WTC11 (cell line): ENCODE data around the gene CDCA4. TPM values are rescaled to one million over a fixed set of nuclear protein-coding genes. Genes with fewer than 3 reads are reported as not detected.

Source experiments
- ATAC-seq: fragments of 200-7000 bp; cut with Tn5 transposase; 2 replicates; pipeline ENCODE4 v1.10.0; 2021; ENCODE audit warnings: mild to moderate bottlenecking, moderate library complexity
- CTCF ChIA-PET: fragments of 300-600 bp; sonication (Branson Sonifier 250); formaldehyde crosslinking; loops from one replicate; lab custom pipeline; 2021; ENCODE audit warnings: antibody characterized with exemption; lab: Charles Lee
- POLR2A ChIA-PET: fragments of 350-600 bp; sonication (Branson Sonifier 250); formaldehyde crosslinking; loops from one replicate; lab custom pipeline; 2021; ENCODE audit warnings: antibody characterized with exemption; lab: Charles Lee
- DNase-seq: peaks from one replicate; pipeline ENCODE4 v3.0.0; 2021; ENCODE audit warnings: low spot score
- H3K27ac Mint-ChIP-seq: 2 replicates; pipeline ENCODE4 v1.8.0; 2021; ENCODE audit warnings: mixed read lengths
- H3K27me3 Mint-ChIP-seq: 2 replicates; pipeline ENCODE4 v1.8.0; 2021; ENCODE audit warnings: low read depth, mild to moderate bottlenecking, moderate library complexity, mixed read lengths
- H3K36me3 Mint-ChIP-seq: 2 replicates; pipeline ENCODE4 v1.8.0; 2021; ENCODE audit warnings: mixed read lengths
- H3K4me1 Mint-ChIP-seq: 2 replicates; pipeline ENCODE4 v1.8.0; 2022; ENCODE audit warnings: mixed read lengths
- H3K4me3 Mint-ChIP-seq: 2 replicates; pipeline ENCODE4 v1.8.0; 2021; ENCODE audit warnings: mild to moderate bottlenecking, moderate library complexity, mixed read lengths
- H3K9me3 Mint-ChIP-seq: 2 replicates; pipeline ENCODE4 v1.8.0; 2021; ENCODE audit warnings: mixed read lengths
- CBFB ChIP-seq: sonication (generic); formaldehyde crosslinking; IDR thresholded peaks from 2 replicates; pipeline ENCODE4 v1.8.1; 2022; ENCODE audit warnings: mild to moderate bottlenecking, low read depth, missing genetic modification reagents
- CREB1 ChIP-seq: sonication (generic); formaldehyde crosslinking; IDR thresholded peaks from 2 replicates; pipeline ENCODE4 v1.8.0; 2023; ENCODE audit warnings: mild to moderate bottlenecking, missing genetic modification reagents
- FOXJ3 ChIP-seq: sonication (generic); formaldehyde crosslinking; IDR thresholded peaks from 2 replicates; pipeline ENCODE4 v1.9.0; 2021; ENCODE audit warnings: missing genetic modification reagents, mild to moderate bottlenecking, borderline replicate concordance
- KAT7 ChIP-seq: sonication (generic); formaldehyde crosslinking; IDR thresholded peaks from 2 replicates; pipeline ENCODE4 v1.8.1; 2023; ENCODE audit warnings: missing genetic modification reagents, mild to moderate bottlenecking, borderline replicate concordance
- NFATC4 ChIP-seq: fragments of 250-450 bp; sonication (Bioruptor Pico); IDR thresholded peaks from 2 replicates; pipeline ENCODE4 v1.9.0; 2021; ENCODE audit warnings: mild to moderate bottlenecking
- OVOL2 ChIP-seq: fragments of 250-450 bp; sonication (Bioruptor Pico); IDR thresholded peaks from 2 replicates; pipeline ENCODE4 v1.9.0; 2021; ENCODE audit warnings: mild to moderate bottlenecking, borderline replicate concordance
- TCF7 ChIP-seq: sonication (generic); formaldehyde crosslinking; IDR thresholded peaks from 2 replicates; pipeline ENCODE4 v1.8.0; 2022; ENCODE audit warnings: mild to moderate bottlenecking, low read depth, missing genetic modification reagents, moderate library complexity
- ZNF232 ChIP-seq: sonication (generic); formaldehyde crosslinking; IDR thresholded peaks from 2 replicates; pipeline ENCODE4 v1.8.0; 2022; ENCODE audit warnings: mild to moderate bottlenecking, missing genetic modification reagents
- total RNA-seq: library from RNA; stranded (reverse); gene quantifications from 3 replicates; pipeline ENCODE4 v1.2.3, GENCODE V29; 2021
- TF ChIP-seq, protein P1 (sequence below): sonication (generic); formaldehyde crosslinking; IDR thresholded peaks from 2 replicates; pipeline ENCODE4 v1.8.1; 2023; ENCODE audit warnings: mild to moderate bottlenecking, missing genetic modification reagents, borderline replicate concordance
- TF ChIP-seq, protein P2 (sequence below): fragments of 250-450 bp; sonication (Bioruptor Pico); conservative IDR thresholded peaks from 2 replicates; pipeline ENCODE4 v1.9.0; 2021; ENCODE audit warnings: mild to moderate bottlenecking
- TF ChIP-seq, protein P3 (sequence below): fragments of 250-450 bp; sonication (Bioruptor Pico); IDR thresholded peaks from 2 replicates; pipeline ENCODE4 v1.9.0; 2021; ENCODE audit warnings: mild to moderate bottlenecking
- TF ChIP-seq, protein P4 (sequence below): sonication (generic); formaldehyde crosslinking; IDR thresholded peaks from 2 replicates; pipeline ENCODE4 v1.8.0; 2022; ENCODE audit warnings: mild to moderate bottlenecking, missing genetic modification reagents
- TF ChIP-seq, protein P5 (sequence below): sonication (generic); formaldehyde crosslinking; IDR thresholded peaks from 2 replicates; pipeline ENCODE4 v1.8.0; 2022; ENCODE audit warnings: mild to moderate bottlenecking, missing genetic modification reagents
- TF ChIP-seq, protein P6 (sequence below): fragments of 250-450 bp; sonication (Bioruptor Pico); IDR thresholded peaks from 2 replicates; pipeline ENCODE4 v1.9.0; 2021; ENCODE audit warnings: mild to moderate bottlenecking

CDCA4 gene
- total RNA-seq, 1 experiment from 2014 or later: 63.3 TPM

DNA sequence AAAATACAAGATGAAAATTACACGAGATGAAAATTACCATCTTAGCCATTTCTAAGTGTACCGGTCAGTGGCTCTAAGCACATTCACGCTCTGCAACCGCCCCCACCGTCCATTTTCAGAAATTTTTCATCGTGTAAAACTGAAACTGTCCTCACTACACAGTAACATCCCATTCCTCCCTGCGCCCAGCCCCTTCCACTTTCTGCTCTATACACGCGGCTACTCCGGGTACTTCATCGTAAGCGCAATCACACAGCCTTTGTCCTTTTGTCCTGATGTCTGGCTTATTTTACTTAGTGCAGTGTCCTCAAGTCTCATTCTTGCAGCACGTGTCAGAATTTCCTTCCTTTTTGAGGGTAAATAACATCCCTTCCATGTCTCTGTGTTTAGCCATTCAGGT, 47.9 kb upstream of the CDCA4 start:
- Mint-ChIP-seq H3K27ac (no peak overlapping the region), H3K36me3 (no peaks in the 10 kb centered on the region)
- ATAC-seq: no peak
- TF ChIP-seq TCF7 (CRISPR knock-in tag) (no peak), CREB1 (CRISPR knock-in tag) (no peak), KAT7 (CRISPR knock-in tag) (no peak), OVOL2 (CRISPR knock-in tag) (no peak)
- TF ChIP-seq, protein P1, sequence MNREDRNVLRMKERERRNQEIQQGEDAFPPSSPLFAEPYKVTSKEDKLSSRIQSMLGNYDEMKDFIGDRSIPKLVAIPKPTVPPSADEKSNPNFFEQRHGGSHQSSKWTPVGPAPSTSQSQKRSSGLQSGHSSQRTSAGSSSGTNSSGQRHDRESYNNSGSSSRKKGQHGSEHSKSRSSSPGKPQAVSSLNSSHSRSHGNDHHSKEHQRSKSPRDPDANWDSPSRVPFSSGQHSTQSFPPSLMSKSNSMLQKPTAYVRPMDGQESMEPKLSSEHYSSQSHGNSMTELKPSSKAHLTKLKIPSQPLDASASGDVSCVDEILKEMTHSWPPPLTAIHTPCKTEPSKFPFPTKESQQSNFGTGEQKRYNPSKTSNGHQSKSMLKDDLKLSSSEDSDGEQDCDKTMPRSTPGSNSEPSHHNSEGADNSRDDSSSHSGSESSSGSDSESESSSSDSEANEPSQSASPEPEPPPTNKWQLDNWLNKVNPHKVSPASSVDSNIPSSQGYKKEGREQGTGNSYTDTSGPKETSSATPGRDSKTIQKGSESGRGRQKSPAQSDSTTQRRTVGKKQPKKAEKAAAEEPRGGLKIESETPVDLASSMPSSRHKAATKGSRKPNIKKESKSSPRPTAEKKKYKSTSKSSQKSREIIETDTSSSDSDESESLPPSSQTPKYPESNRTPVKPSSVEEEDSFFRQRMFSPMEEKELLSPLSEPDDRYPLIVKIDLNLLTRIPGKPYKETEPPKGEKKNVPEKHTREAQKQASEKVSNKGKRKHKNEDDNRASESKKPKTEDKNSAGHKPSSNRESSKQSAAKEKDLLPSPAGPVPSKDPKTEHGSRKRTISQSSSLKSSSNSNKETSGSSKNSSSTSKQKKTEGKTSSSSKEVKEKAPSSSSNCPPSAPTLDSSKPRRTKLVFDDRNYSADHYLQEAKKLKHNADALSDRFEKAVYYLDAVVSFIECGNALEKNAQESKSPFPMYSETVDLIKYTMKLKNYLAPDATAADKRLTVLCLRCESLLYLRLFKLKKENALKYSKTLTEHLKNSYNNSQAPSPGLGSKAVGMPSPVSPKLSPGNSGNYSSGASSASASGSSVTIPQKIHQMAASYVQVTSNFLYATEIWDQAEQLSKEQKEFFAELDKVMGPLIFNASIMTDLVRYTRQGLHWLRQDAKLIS (CRISPR knock-in tag): no peak
- TF ChIP-seq, protein P2, sequence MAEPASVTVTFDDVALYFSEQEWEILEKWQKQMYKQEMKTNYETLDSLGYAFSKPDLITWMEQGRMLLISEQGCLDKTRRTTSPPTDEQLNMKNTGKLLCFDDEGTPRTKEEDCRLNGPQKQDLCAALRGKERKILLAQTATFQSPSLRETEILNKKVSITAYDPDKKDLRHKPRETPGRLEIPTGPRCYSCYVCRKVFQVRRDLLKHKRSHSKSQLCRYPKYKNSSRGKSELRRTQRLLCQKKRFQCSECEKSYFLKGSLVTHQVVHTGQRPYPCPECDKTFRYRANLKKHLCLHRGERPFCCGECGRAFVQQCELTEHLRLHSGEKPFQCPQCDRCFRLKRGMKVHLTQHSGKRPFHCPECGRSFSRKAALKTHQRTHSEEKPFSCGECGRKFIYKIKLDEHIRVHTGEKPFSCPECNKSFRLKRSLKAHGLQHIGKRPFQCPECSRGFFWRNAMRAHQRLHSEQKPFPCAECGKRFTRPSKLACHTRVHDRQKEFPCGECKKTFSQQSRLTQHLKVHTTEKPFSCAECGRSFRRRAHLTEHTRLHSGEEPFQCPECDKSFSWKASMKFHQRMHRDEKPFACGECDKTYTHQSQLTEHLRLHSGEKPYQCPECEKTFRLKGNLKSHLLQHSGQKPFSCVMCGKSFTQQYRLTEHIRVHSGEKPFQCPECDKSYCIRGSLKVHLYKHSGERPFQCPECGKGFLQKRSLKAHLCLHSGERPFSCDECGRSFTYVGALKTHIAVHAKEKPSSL (CRISPR knock-in tag): no peak
- TF ChIP-seq, all 79 proteins: peak for 0
- POLR2A ChIA-PET: no interaction called here
- H3K4me3 Mint-ChIP-seq: no peak overlapping the region
- no peaks in the 10 kb centered on the region for H3K4me1 Mint-ChIP-seq
- H3K9me3 Mint-ChIP-seq: no peaks in the 10 kb centered on the region
- CTCF ChIA-PET: no interaction called here
- no peaks in the 10 kb centered on the region for H3K27me3 Mint-ChIP-seq
- no peak for DNase-seq

DNA sequence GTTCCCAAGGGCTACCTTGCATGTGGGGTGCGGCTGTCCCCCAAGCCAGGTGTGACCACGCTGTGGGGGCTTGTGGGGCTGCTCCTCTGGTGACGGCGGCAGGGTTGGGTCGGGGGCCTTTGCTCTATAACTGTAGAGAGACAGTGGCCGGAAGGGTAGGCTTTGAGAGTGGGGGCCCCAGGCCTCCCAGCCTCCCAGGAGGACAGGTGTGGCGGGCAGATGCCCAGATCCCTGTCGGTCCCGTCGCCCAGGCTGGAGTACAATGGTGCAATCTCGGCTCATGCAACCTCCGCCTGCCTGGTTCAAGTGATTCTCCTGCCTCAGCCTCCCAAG, 47.1 kb upstream of the CDCA4 start:
- ATAC-seq: no peak
- no peaks in the 10 kb centered on the region for H3K27me3 Mint-ChIP-seq
- H3K9me3 Mint-ChIP-seq: no peaks in the 10 kb centered on the region
- TF ChIP-seq CBFB: no peak
- TF ChIP-seq FOXJ3 (CRISPR knock-in tag): no peak
- TF ChIP-seq ZNF232 (CRISPR knock-in tag): no peak
- TF ChIP-seq, protein P3, sequence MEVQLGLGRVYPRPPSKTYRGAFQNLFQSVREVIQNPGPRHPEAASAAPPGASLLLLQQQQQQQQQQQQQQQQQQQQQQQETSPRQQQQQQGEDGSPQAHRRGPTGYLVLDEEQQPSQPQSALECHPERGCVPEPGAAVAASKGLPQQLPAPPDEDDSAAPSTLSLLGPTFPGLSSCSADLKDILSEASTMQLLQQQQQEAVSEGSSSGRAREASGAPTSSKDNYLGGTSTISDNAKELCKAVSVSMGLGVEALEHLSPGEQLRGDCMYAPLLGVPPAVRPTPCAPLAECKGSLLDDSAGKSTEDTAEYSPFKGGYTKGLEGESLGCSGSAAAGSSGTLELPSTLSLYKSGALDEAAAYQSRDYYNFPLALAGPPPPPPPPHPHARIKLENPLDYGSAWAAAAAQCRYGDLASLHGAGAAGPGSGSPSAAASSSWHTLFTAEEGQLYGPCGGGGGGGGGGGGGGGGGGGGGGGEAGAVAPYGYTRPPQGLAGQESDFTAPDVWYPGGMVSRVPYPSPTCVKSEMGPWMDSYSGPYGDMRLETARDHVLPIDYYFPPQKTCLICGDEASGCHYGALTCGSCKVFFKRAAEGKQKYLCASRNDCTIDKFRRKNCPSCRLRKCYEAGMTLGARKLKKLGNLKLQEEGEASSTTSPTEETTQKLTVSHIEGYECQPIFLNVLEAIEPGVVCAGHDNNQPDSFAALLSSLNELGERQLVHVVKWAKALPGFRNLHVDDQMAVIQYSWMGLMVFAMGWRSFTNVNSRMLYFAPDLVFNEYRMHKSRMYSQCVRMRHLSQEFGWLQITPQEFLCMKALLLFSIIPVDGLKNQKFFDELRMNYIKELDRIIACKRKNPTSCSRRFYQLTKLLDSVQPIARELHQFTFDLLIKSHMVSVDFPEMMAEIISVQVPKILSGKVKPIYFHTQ: no peak
- TF ChIP-seq, protein P4, sequence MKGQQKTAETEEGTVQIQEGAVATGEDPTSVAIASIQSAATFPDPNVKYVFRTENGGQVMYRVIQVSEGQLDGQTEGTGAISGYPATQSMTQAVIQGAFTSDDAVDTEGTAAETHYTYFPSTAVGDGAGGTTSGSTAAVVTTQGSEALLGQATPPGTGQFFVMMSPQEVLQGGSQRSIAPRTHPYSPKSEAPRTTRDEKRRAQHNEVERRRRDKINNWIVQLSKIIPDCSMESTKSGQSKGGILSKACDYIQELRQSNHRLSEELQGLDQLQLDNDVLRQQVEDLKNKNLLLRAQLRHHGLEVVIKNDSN (CRISPR knock-in tag): no peak
- TF ChIP-seq, protein P5, sequence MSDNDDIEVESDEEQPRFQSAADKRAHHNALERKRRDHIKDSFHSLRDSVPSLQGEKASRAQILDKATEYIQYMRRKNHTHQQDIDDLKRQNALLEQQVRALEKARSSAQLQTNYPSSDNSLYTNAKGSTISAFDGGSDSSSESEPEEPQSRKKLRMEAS (CRISPR knock-in tag): no peak
- TF ChIP-seq, protein P6, sequence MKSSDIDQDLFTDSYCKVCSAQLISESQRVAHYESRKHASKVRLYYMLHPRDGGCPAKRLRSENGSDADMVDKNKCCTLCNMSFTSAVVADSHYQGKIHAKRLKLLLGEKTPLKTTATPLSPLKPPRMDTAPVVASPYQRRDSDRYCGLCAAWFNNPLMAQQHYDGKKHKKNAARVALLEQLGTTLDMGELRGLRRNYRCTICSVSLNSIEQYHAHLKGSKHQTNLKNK (CRISPR knock-in tag): no peak
- no peak for TF ChIP-seq OVOL2 (CRISPR knock-in tag)
- TF ChIP-seq NFATC4: no peak
- POLR2A ChIA-PET: no interaction called here
- H3K36me3 Mint-ChIP-seq: no peaks in the 10 kb centered on the region
- DNase-seq: no peak
- H3K27ac Mint-ChIP-seq: no peak overlapping the region
- no peak overlapping the region for H3K4me3 Mint-ChIP-seq
- CTCF ChIA-PET: interaction anchor here (1.3 to 1.5 kb wide), 2 partner anchors 24 to 93 kb away, joined by 3 read pairs; no protein-coding TSS in a partner anchor
- H3K4me1 Mint-ChIP-seq: no peaks in the 10 kb centered on the region
